HFFc6 (cell line): Measurements from ENCODE around the gene ZNF507. TPM values are rescaled to one million over a fixed set of nuclear protein-coding genes. Genes with fewer than 3 reads are reported as not detected.

ENCODE experiments used
- DNase-seq: peaks from one replicate; pipeline ENCODE4 v3.0.0-alpha.2; 2018
- H3K27ac Mint-ChIP-seq: 2 replicates; pipeline ENCODE4 v1.8.0; 2020; ENCODE audit warnings: mild to moderate bottlenecking, mixed read lengths
- H3K27me3 Mint-ChIP-seq: 2 replicates; pipeline ENCODE4 v1.8.0; 2021; ENCODE audit warnings: mild to moderate bottlenecking, moderate library complexity, mixed read lengths; ENCODE audit not compliant: insufficient read depth
- H3K36me3 Mint-ChIP-seq: 2 replicates; pipeline ENCODE4 v1.8.0; 2021; ENCODE audit warnings: low read depth, mixed read lengths
- H3K4me1 Mint-ChIP-seq: 2 replicates; pipeline ENCODE4 v1.8.0; 2020; ENCODE audit warnings: low read depth, mixed read lengths
- H3K4me3 Mint-ChIP-seq: 2 replicates; pipeline ENCODE4 v1.8.0; 2020; ENCODE audit warnings: mild to moderate bottlenecking, moderate library complexity, mixed read lengths
- H3K9me3 Mint-ChIP-seq: 2 replicates; pipeline ENCODE4 v1.8.0; 2020; ENCODE audit warnings: mild to moderate bottlenecking, mixed read lengths
- total RNA-seq, 6 experiments: library from RNA; stranded (reverse); fragmentation: NEBNext Ultra II Directional; extraction: Animal tissue kit (Norgen Biotek cat#: 25700); gene quantifications; 2 replicates in 1 of 6; 3 replicates in 5 of 6; pipeline ENCODE4 v1.2.3, GENCODE V29; 2021
- TF ChIP-seq, protein P1 (sequence below): fragments of 200-600 bp; sonication (generic); IDR thresholded peaks from 2 replicates; pipeline ENCODE4 v1.5.0; 2021; ENCODE audit warnings: antibody characterized with exemption, mild to moderate bottlenecking

The ZNF507 gene
- total RNA-seq, 6 experiments from 2014 or later = 13.0 to 18.3 (median 16.0) TPM

DNA sequence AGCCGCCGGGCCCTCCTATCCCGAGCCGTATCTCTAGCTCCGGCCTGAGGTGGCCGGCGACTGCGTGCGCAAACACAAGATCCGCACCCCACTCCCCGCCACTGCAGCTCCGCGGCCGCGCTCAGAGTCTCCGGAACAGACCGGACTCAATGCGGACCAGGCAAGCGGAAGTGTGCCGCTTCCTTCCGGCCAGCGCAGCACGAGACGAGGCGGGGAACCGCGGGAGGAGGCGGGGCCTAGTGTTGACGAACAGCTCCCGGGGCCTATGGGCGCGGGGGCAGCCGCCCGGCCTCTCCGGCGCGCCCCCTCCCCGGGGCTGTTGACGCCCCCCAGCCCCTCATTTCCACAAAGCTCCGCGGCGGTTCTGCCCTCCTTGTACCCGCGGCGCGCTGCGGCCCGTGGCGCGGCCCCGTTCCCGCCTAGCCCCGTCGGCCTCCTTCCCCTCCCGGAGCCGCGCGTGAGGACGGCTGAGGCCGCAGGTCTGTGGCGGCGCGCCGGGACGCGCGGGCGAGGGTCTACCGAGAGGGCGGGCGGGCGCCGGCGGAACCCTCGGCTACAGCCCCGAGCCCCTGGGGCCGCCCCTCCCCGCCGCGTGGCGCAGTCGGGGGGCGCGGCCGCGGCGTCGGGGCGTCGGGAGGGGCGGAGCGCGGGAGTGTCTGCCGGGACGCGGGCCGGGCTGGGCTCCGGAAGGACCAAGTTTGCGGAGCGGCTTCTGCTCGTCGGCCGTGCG is 60.2 kb downstream of the ZNF507 start, which contains the start of gene DPY19L3:
Gene DPY19L3, plus strand, starts transcription at position 340 of the 730 bp plus-strand sequence. CDS start 2,484 bp downstream, outside the sequence.
- Mint-ChIP-seq H3K4me3 (peak within 1 kb of the TSS; percentile 92), H3K27me3 (no peaks in the 10 kb centered on the region), H3K9me3 (no peaks in the 10 kb centered on the region), H3K27ac (peak within 1 kb of the TSS; percentile 91), H3K36me3 (peaks cover 27% of the 10 kb centered on the region), H3K4me1 (peaks cover 34% of the 10 kb centered on the region)
- DNase-seq = peak; percentile 92
- TF ChIP-seq, protein P1, sequence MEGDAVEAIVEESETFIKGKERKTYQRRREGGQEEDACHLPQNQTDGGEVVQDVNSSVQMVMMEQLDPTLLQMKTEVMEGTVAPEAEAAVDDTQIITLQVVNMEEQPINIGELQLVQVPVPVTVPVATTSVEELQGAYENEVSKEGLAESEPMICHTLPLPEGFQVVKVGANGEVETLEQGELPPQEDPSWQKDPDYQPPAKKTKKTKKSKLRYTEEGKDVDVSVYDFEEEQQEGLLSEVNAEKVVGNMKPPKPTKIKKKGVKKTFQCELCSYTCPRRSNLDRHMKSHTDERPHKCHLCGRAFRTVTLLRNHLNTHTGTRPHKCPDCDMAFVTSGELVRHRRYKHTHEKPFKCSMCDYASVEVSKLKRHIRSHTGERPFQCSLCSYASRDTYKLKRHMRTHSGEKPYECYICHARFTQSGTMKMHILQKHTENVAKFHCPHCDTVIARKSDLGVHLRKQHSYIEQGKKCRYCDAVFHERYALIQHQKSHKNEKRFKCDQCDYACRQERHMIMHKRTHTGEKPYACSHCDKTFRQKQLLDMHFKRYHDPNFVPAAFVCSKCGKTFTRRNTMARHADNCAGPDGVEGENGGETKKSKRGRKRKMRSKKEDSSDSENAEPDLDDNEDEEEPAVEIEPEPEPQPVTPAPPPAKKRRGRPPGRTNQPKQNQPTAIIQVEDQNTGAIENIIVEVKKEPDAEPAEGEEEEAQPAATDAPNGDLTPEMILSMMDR = no peak

DNA sequence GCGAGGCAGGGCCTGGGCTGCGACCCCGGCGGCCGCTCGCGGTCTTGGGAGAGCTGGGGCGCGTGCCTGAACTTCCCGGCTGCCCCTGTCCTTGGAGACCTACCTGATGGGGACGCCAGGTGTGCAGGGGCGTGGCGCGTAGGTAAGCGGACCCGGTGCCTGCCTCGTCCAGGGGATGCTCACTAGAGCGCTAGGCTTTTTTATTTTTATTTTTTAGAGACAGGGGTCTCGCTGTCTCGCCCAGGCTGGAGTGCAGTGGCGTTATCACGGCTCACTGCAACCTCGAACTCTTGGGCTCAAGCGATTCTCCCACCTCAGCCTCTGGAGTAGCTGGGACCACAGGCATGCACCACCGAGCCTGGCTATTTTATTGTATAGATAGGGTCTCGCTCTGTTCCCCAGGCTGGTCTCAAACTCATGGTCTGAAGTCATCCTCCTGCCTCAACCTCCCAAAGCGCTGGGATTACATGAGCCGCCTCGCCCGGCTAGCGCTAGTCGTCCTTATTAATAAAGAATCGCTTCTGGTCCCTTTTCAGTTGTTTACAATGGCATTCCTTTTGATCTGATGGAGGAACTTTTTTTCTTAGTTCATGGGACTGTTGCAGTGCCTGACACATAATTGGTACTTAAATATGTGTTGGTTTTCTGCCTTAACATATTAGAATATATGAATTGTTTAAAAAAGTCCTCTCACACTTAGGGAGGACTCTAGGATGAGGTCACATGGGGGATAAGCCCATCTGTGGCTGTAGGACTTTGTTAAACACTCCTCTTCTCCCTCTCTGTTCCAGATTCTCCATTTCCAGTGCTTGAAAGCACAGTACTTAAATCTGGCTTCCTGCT is 61.0 kb downstream of the ZNF507 start:
- H3K27ac Mint-ChIP-seq = peak overlapping the region; percentile 88
- no peaks in the 10 kb centered on the region for H3K9me3 Mint-ChIP-seq
- no peak for DNase-seq
- H3K27me3 Mint-ChIP-seq = no peaks in the 10 kb centered on the region
- peak overlapping the region; percentile 91 for H3K4me3 Mint-ChIP-seq
- TF ChIP-seq, protein P1 = no peak
- H3K36me3 Mint-ChIP-seq = peaks cover 33% of the 10 kb centered on the region
- peaks cover 34% of the 10 kb centered on the region for H3K4me1 Mint-ChIP-seq

DNA sequence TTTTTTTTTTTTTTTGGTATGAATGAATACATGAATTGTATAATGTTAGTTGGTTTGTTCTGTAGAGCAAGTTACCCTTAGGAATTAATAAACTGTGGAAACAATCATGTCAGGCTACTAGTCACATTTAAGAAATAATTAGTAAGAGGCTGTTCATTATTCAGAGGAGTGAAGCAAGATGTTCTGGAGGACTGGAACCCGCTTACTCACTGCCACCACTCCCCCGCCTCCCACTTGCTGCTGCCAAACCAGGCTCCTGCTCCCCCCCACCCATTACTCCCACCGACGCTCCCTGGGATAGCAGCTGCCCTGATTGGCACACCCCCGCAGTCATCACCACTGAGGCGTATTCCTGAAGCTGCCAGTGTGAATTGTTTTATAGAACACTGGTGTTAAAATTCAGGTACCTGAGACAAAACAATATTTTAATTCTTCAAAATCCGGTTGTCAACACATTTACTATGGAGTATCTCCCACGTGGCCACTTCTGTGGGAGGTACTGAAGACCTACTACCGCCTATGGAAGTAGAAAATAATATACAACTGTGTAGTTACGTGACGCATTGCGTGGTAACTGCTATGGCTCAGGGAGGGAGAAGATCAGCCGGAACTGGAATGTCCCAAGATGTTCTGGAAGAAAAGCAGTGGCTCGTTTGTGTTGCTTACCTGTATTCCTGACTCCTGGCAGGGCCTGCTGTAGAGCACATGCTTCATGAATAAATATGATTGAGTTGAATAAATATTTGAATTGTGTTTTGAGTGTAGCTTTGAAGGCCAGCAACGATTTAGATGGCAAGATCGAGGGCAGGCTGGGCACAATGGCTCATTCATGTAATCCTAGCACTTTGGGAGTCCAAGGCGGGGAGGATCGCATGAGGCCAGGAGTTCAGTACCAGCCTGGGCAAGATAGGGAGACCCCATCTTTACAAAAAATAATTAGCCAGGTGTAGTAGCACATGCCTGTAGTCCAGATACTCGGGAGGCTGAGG is 61.9 kb downstream of the ZNF507 start:
- Mint-ChIP-seq H3K36me3 (peaks cover 33% of the 10 kb centered on the region), H3K9me3 (no peaks in the 10 kb centered on the region), H3K4me3 (peak overlapping the region; percentile 91), H3K4me1 (peaks cover 28% of the 10 kb centered on the region), H3K27me3 (no peaks in the 10 kb centered on the region), H3K27ac (peak overlapping the region; percentile 88)
- no peak for DNase-seq
- TF ChIP-seq, protein P1 = no peak

DNA sequence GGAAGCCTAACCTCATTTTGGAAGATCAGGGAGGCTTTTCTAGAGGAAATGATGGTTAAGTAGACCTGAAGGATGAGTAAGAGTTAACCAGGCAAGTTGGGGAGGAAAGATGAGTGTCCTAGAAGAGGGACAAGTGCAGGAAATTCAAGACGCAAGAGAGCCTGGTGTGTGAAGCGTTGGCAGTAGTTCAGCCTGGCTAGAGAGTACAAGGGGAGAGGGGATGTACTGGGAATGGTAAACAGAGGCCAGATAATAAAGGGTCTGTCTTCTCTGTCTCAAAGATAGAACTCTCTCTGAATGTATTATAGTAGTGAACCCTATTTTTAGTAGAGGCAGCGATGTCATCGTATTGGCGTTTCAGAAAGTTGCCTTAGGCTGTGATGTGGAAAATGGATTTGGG is 69.8 kb downstream of the ZNF507 start:
- Mint-ChIP-seq H3K27ac (no peak overlapping the region), H3K4me3 (no peak overlapping the region), H3K9me3 (no peaks in the 10 kb centered on the region), H3K36me3 (peaks cover 40% of the 10 kb centered on the region), H3K4me1 (peaks cover 23% of the 10 kb centered on the region), H3K27me3 (peaks cover 2% of the 10 kb centered on the region; the same call in 1 of the 2 replicates)
- DNase-seq = no peak
- TF ChIP-seq, protein P1 = no peak

DNA sequence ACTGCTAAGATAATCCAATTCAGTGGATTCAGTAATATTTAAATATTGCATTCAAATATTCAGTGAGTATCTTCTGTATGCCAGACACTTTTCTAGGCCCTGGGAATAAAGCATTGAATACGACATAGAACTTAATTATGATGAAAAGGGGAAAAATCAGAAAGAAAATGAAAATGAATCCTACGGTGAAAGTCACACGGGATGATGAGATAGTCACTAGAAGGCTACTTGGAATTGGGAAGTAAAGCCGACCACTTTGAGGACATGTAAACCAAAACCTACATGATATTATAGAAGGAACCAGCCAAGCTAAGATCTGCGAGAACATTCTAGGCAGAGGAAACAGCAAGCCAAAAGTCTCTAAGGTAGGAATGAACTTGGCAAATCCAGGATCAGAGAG is 70.3 kb downstream of the ZNF507 start:
- H3K9me3 Mint-ChIP-seq = no peaks in the 10 kb centered on the region
- peaks cover 2% of the 10 kb centered on the region; the same call in 1 of the 2 replicates for H3K27me3 Mint-ChIP-seq
- peaks cover 39% of the 10 kb centered on the region for H3K36me3 Mint-ChIP-seq
- TF ChIP-seq, protein P1 = no peak
- H3K27ac Mint-ChIP-seq = no peak overlapping the region
- peaks cover 23% of the 10 kb centered on the region for H3K4me1 Mint-ChIP-seq
- no peak overlapping the region for H3K4me3 Mint-ChIP-seq
- no peak for DNase-seq
